Kidney (tissue), 14 donors: ENCODE measurements around the gene GOLIM4. TPM values are rescaled to one million over a fixed set of nuclear protein-coding genes. Genes with fewer than 3 reads are reported as not detected.

Source experiments
- DNase-seq, 5 donors: peaks; one replicate each; pipeline ENCODE4 v3.0.0-alpha.2; 2013 to 2020
- FAIRE-seq: peaks from 2 replicates; lab custom pipeline; 2012; peaks lifted over from hg19 to GRCh38; lab: Jason Lieb, UNC
- H3K27ac ChIP-seq, 2 donors: one replicate each; pipeline ENCODE4 v1.7.0; 2013; ENCODE audit warnings: low read depth in 2 of 2, low read length in 2 of 2, inconsistent platforms in 1 of 2
- H3K27me3 ChIP-seq: one replicate; pipeline ENCODE4 v1.7.1; 2013; ENCODE audit warnings: low read length, inconsistent platforms; ENCODE audit not compliant: control insufficient read depth, insufficient read depth
- H3K36me3 ChIP-seq, 3 donors: one replicate each; pipeline versions ENCODE4 v1.7.0 to v1.7.1; 2013; ENCODE audit warnings: low read length in 3 of 3, control low read depth in 1 of 3, inconsistent platforms in 1 of 3; ENCODE audit not compliant: insufficient read depth in 3 of 3, control insufficient read depth in 2 of 3
- H3K4me1 ChIP-seq, 3 donors: one replicate each; pipeline versions ENCODE4 v1.7.0 to v1.7.1; 2013; ENCODE audit warnings: low read length in 3 of 3, inconsistent platforms in 1 of 3, low read depth in 1 of 3; ENCODE audit not compliant: control insufficient read depth in 2 of 3, insufficient read depth in 2 of 3
- H3K4me3 ChIP-seq, 3 donors: one replicate each; pipeline versions ENCODE4 v1.7.0 to v1.8.1; 2013; ENCODE audit warnings: low read length in 3 of 3, control low read depth in 1 of 3, inconsistent platforms in 1 of 3
- H3K9ac ChIP-seq, 3 donors: one replicate each; pipeline versions ENCODE4 v1.7.0 to v1.7.1; 2013; ENCODE audit warnings: low read length in 3 of 3, control low read depth in 1 of 3, inconsistent platforms in 1 of 3
- H3K9me3 ChIP-seq, 3 donors: one replicate each; pipeline versions ENCODE4 v1.7.0 to v1.7.1; 2013; ENCODE audit warnings: low read length in 3 of 3, control low read depth in 1 of 3, inconsistent platforms in 1 of 3; ENCODE audit not compliant: control insufficient read depth in 2 of 3, insufficient read depth in 1 of 3
- intact Hi-C: fragments of 100-400 bp; cut with DNase I; formaldehyde crosslinking; loops from one replicate; pipeline ENCODE4 v1.11.1; 2022
- polyA plus RNA-seq: library from polyadenylated mRNA; stranded (reverse); fragments of 350-450 nt; fragmentation: Illumina TruSeq; extraction: RNeasy Lipid Tissue Mini Kit (QIAGEN cat#74804); gene quantifications from one replicate; pipeline ENCODE4 v1.2.3, GENCODE V29; 2014; ENCODE audit warnings: low read depth, low replicate concordance; ENCODE audit not compliant: insufficient read depth
- total RNA-seq: library from RNA; stranded (reverse); fragmentation: NEBNext Ultra II Directional; extraction: Animal tissue kit (Norgen Biotek cat#: 25700); gene quantifications from one replicate; pipeline ENCODE4 v1.2.1, GENCODE V29; 2021
- TF ChIP-seq, protein P1 (sequence below): IDR thresholded peaks from 3 replicates; pipeline ENCODE4 v1.5.1; 2012; ENCODE audit warnings: mild to moderate bottlenecking, moderate library complexity, borderline replicate concordance; ENCODE audit not compliant: insufficient read depth; ENCODE audit errors: extremely low read depth
- donor health status: control.
- donor health status: control.
- donor health status: control.
- donor health status: control.
- donor health status: control.
- donor health status: DM: yes; HTN: yes; CAD: no.
- donor health status: Normal renal cell carcinoma (clear cell type).

GOLIM4 gene
- total and polyA plus RNA-seq, 2 donors from 2014 or later: 15.5 to 29.9 TPM

DNA sequence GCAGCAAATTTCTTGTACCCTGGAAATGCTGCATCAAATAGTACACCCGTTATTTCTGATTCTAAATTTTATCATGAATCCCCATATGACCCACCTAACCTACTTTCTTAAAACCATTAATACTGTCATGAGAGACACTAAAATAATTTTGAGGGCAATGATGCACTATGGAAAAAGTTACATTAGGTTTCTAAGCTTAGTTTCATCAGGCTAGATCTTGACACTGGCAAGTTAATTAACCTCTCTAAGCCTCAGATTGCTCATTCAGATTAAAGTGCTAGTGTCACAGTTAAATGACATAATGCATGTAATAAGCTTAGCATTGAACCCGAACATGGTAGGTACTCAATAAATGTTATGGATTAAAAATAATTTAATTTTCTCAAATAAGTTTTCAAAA lies 8.2 kb downstream of the GOLIM4 start:
- peaks cover 0 to 25% (median 4%) of the 10 kb centered on the region in 3 donors for H3K4me1 ChIP-seq

DNA sequence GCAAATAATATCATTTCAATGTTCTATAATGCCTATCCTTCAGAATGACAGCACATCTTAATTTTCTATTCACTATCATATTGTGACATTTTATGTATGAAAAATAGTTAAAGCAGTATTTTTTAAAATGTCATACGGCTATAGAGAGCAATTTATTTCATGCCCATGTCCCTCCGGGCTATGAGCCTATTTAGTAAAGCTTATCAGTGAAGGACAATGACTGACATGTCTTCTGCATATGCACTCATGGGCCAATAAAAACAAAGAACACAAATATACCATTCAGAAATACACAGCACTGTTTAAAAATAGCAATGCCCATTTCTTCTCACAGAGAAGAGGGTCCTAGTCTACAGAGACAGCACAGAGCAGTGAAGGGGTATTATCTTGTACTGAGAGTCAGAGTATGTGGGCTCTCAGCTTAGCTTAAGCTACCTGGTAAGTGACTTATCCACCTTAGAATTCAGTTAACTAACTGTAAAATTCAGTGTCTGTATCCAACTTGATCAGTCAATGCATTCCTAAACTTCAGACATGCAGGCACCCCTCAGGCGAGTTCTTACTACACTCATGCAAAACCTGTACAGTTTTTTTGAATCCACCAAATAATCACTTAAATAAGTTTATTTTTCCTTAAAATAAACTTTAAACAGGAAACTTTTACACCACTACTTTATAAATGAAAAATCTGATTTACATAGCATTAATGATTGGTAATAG lies 9.0 kb downstream of the GOLIM4 start:
- Histone ChIP-seq H3K36me3 (no peaks in the 10 kb centered on the region), H3K27me3 (no peaks in the 10 kb centered on the region), H3K9me3 (no peaks in the 10 kb centered on the region), H3K4me1 (peaks cover 0 to 21% (median 0%) of the 10 kb centered on the region in 3 donors), H3K27ac (no peak overlapping the region), H3K4me3 (no peak overlapping the region), H3K9ac (no peak overlapping the region)
- TF ChIP-seq, protein P1, sequence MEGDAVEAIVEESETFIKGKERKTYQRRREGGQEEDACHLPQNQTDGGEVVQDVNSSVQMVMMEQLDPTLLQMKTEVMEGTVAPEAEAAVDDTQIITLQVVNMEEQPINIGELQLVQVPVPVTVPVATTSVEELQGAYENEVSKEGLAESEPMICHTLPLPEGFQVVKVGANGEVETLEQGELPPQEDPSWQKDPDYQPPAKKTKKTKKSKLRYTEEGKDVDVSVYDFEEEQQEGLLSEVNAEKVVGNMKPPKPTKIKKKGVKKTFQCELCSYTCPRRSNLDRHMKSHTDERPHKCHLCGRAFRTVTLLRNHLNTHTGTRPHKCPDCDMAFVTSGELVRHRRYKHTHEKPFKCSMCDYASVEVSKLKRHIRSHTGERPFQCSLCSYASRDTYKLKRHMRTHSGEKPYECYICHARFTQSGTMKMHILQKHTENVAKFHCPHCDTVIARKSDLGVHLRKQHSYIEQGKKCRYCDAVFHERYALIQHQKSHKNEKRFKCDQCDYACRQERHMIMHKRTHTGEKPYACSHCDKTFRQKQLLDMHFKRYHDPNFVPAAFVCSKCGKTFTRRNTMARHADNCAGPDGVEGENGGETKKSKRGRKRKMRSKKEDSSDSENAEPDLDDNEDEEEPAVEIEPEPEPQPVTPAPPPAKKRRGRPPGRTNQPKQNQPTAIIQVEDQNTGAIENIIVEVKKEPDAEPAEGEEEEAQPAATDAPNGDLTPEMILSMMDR: no peak
- intact Hi-C loops: no loop called here
- FAIRE-seq (no peak), DNase-seq (no peak)

More for the DNA sequence above, 8.2 kb downstream of the GOLIM4 start:
- intact Hi-C loops: no loop called here
- no peak overlapping the region for H3K4me3 ChIP-seq
- no peak overlapping the region for H3K27ac ChIP-seq
- TF ChIP-seq, protein P1: no peak
- no peaks in the 10 kb centered on the region for H3K9me3 ChIP-seq
- no peaks in the 10 kb centered on the region for H3K27me3 ChIP-seq
- no peak overlapping the region for H3K9ac ChIP-seq
- no peaks in the 10 kb centered on the region for H3K36me3 ChIP-seq
- no peak for FAIRE-seq
- DNase-seq: no peak

DNA sequence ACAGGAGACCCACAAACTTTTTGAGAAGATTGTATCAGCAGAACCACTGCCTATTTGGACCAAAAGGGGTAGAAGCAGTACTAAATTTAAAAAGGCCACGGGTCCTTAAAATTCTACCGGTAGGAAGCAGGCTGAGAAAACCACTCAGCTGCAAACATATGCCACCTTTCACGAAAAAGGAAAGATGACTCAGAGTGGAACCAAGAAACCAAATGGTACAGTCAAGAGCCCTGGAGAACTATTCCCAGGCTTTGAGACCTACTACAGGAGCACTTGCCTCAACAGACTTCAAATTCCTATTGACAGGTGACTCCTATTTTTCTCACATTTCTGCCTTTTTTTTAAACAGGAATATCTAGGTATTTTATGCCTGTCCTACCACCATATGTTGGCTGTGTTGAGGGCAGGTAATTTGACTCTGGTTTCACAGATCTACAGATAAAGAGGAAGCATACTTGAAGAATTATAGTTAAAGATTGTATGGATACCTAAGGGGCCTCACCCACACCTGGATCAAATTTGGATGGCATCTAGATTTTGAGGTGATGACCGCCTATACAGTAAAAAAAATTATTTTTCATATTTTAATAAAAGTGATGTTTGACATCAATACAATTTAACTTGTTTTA lies 10.1 kb downstream of the GOLIM4 start:
- Histone ChIP-seq H3K36me3 (no peaks in the 10 kb centered on the region), H3K27me3 (no peaks in the 10 kb centered on the region), H3K4me1 (peaks cover 0 to 21% (median 0%) of the 10 kb centered on the region in 3 donors), H3K27ac (no peak overlapping the region), H3K4me3 (no peak overlapping the region), H3K9ac (no peak overlapping the region), H3K9me3 (no peaks in the 10 kb centered on the region)
- DNase-seq (no peak), FAIRE-seq (no peak)
- intact Hi-C loops: no loop called here
- TF ChIP-seq, protein P1: no peak
